GM18861 (cell line): ENCODE results near the gene HES3.

Source experiments
- ATAC-seq: cut with Tn5 transposase; IDR thresholded peaks from one replicate; pipeline ENCODE4 v1.9.1; 2021; ENCODE audit not compliant: unreplicated experiment

HES3 gene

GRCh38 chr1:6260961-6261614, 17.1 kb downstream of the HES3 start, which contains the start of gene GPR153:
Gene GPR153 (minus strand): TSS chr1:6261098. CDS start chr1:6254905, 6,193 bp downstream.
- ATAC-seq = no peak

- ATAC-seq = no peak
These were observed 17.6 kb downstream of the HES3 start for GRCh38 chr1:6261615-6261995.

- ATAC-seq = no peak
These were observed 18.8 kb downstream of the HES3 start for GRCh38 chr1:6262555-6263420.

GRCh38 chr1:6263716-6264115, 19.7 kb downstream of the HES3 start:
- no peak for ATAC-seq

- ATAC-seq = no peak
These were observed 21.2 kb downstream of the HES3 start for GRCh38 chr1:6265151-6265550.

GRCh38 chr1:6266641-6267040, 22.7 kb downstream of the HES3 start:
- no peak for ATAC-seq

GRCh38 chr1:6267686-6268322, 23.8 kb downstream of the HES3 start:
- ATAC-seq = no peak

GRCh38 chr1:6268415-6268814, 24.4 kb downstream of the HES3 start:
- ATAC-seq = no peak

- no peak for ATAC-seq
These were observed 25.3 kb downstream of the HES3 start for GRCh38 chr1:6269296-6269695.

- no peak for ATAC-seq
These were observed 25.9 kb downstream of the HES3 start for GRCh38 chr1:6269720-6270400.

GRCh38 chr1:6270401-6270800, 26.4 kb downstream of the HES3 start:
- ATAC-seq = no peak

GRCh38 chr1:6271006-6271405, 27.0 kb downstream of the HES3 start:
- no peak for ATAC-seq

GRCh38 chr1:6271554-6271953, 27.6 kb downstream of the HES3 start:
- no peak for ATAC-seq

GRCh38 chr1:6272452-6272851, 28.5 kb downstream of the HES3 start:
- ATAC-seq = no peak

- no peak for ATAC-seq
These were observed 28.9 kb downstream of the HES3 start for GRCh38 chr1:6272868-6273267.

- no peak for ATAC-seq
These were observed 29.5 kb downstream of the HES3 start for GRCh38 chr1:6273380-6273891.

- ATAC-seq = no peak
These were observed 30.1 kb downstream of the HES3 start for GRCh38 chr1:6274102-6274501.

GRCh38 chr1:6274622-6275139, 30.7 kb downstream of the HES3 start:
- no peak for ATAC-seq

GRCh38 chr1:6275826-6276782, 32.1 kb downstream of the HES3 start:
- no peak for ATAC-seq
